H1 (cell line): Measurements from ENCODE around the gene ELMO1. TPM values are rescaled to one million over a fixed set of nuclear protein-coding genes. Genes with fewer than 3 reads are reported as not detected.

Experiments
- CTCF ChIA-PET: fragments of 300-600 bp; sonication (Branson Sonifier 250); formaldehyde crosslinking; loops from one replicate; lab custom pipeline; 2021; ENCODE audit not compliant: partially characterized antibody; lab: Charles Lee
- POLR2A ChIA-PET: fragments of 300-600 bp; sonication (Branson Sonifier 250); formaldehyde crosslinking; loops from one replicate; lab custom pipeline; 2021; ENCODE audit warnings: inconsistent platforms; ENCODE audit not compliant: partially characterized antibody; lab: Charles Lee
- DNase-seq, 2 experiments: peaks; one replicate each; pipeline versions ENCODE4 v3.0.0 to v3.0.0-alpha.2; 2010 to 2022; ENCODE audit warnings: low spot score in 2 of 2, low read depth in 1 of 2, mixed read lengths in 1 of 2
- FAIRE-seq: peaks from 2 replicates; lab custom pipeline; 2011; peaks lifted over from hg19 to GRCh38; lab: Jason Lieb, UNC
- H2AFZ ChIP-seq: 2 replicates; pipeline ENCODE4 v1.8.1; 2012; ENCODE audit warnings: low read length, inconsistent platforms
- H2AK5ac ChIP-seq: 2 replicates; pipeline ENCODE4 v1.6.1; 2013; ENCODE audit warnings: low read depth, low read length
- H2BK120ac ChIP-seq: replicated peaks from 2 replicates; pipeline ENCODE3; 2013; ENCODE audit warnings: low read depth, low read length, inconsistent platforms
- H2BK12ac ChIP-seq: 2 replicates; pipeline ENCODE4 v1.6.1; 2013; ENCODE audit warnings: low read depth, low read length
- H2BK15ac ChIP-seq: 2 replicates; pipeline ENCODE4 v1.6.1; 2013; ENCODE audit warnings: low read length
- H2BK20ac ChIP-seq: 2 replicates; pipeline ENCODE4 v1.6.1; 2013; ENCODE audit warnings: low read length
- H2BK5ac ChIP-seq: 2 replicates; pipeline ENCODE4 v1.6.1; 2013; ENCODE audit warnings: low read depth, low read length
- H3K14ac ChIP-seq: 2 replicates; pipeline ENCODE4 v1.6.1; 2013; ENCODE audit warnings: inconsistent platforms; ENCODE audit not compliant: insufficient read length
- H3K18ac ChIP-seq: 2 replicates; pipeline ENCODE4 v1.6.1; 2013; ENCODE audit warnings: low read length; ENCODE audit errors: extremely low read depth
- H3K23ac ChIP-seq: 2 replicates; pipeline ENCODE4 v1.6.1; 2013; ENCODE audit warnings: inconsistent platforms; ENCODE audit not compliant: insufficient read length
- H3K23me2 ChIP-seq: 2 replicates; pipeline ENCODE4 v1.6.1; 2013; ENCODE audit warnings: low read depth, low read length
- H3K27ac ChIP-seq: 2 replicates; pipeline ENCODE4 v1.6.1; 2011; ENCODE audit warnings: low read depth, low read length, inconsistent platforms
- H3K27me3 ChIP-seq, 4 experiments: replicated peaks in 1 of 4; 1 replicate in 1 of 4; 2 replicates in 3 of 4; pipeline versions ENCODE4 v1.6.1 to v1.8.1; 2011 to 2013; ENCODE audit warnings: low read length in 3 of 4, mild to moderate bottlenecking in 3 of 4, inconsistent platforms in 2 of 4, mixed read lengths in 2 of 4, moderate library complexity in 1 of 4; ENCODE audit not compliant: control insufficient read depth in 3 of 4, insufficient read depth in 3 of 4; ENCODE audit errors: extremely low read depth in 1 of 4
- H3K36me3 ChIP-seq, 4 experiments: 2 replicates each; pipeline versions ENCODE4 v1.6.1 to v1.8.1; 2011 to 2013; ENCODE audit warnings: mild to moderate bottlenecking in 4 of 4, low read length in 3 of 4, moderate library complexity in 2 of 4, control low read depth in 1 of 4, inconsistent platforms in 1 of 4; ENCODE audit not compliant: insufficient read depth in 4 of 4, control insufficient read depth in 2 of 4
- H3K4ac ChIP-seq: replicated peaks from 2 replicates; pipeline ENCODE3; 2013; ENCODE audit warnings: low read length, low read depth, mixed read lengths, inconsistent platforms; ENCODE audit not compliant: insufficient read length
- H3K4me1 ChIP-seq, 4 experiments: replicated peaks in 1 of 4; 1 replicate in 1 of 4; 2 replicates in 3 of 4; pipeline versions ENCODE4 v1.6.1 to v1.8.1; 2011 to 2013; ENCODE audit warnings: low read length in 3 of 4, inconsistent platforms in 2 of 4, mixed read lengths in 1 of 4; ENCODE audit not compliant: insufficient read depth in 4 of 4, control insufficient read depth in 3 of 4
- H3K4me2 ChIP-seq, 2 experiments: 2 replicates each; pipeline versions ENCODE4 v1.6.1 to v1.8.1; 2011 to 2013; ENCODE audit warnings: low read depth in 2 of 2, low read length in 2 of 2, control low read depth in 1 of 2, inconsistent platforms in 1 of 2, mild to moderate bottlenecking in 1 of 2; ENCODE audit not compliant: insufficient read depth in 1 of 2
- H3K4me3 ChIP-seq, 4 experiments: fragments of 200-600, 300-600 bp in 1 of 4; sonication (generic), shearing (Covaris generic), sonication (Bioruptor Twin) in 1 of 4; 2 replicates each; pipeline versions ENCODE4 v1.5.1 to v1.8.1; 2011 to 2016; ENCODE audit warnings: low read length in 4 of 4, low read depth in 3 of 4, control low read depth in 2 of 4, inconsistent platforms in 2 of 4, mild to moderate bottlenecking in 2 of 4, mixed read lengths in 1 of 4, moderate library complexity in 1 of 4; ENCODE audit not compliant: insufficient read depth in 2 of 4; ENCODE audit errors: extremely low read depth in 1 of 4
- H3K56ac ChIP-seq: replicated peaks from 2 replicates; pipeline ENCODE3; 2013; ENCODE audit warnings: low read depth, mild to moderate bottlenecking, mixed read lengths, low read length, inconsistent platforms; ENCODE audit not compliant: insufficient read length
- H3K79me1 ChIP-seq: 2 replicates; pipeline ENCODE4 v1.6.1; 2013; ENCODE audit warnings: low read depth, low read length, control low read depth
- H3K79me2 ChIP-seq, 2 experiments: 2 replicates each; pipeline versions ENCODE4 v1.6.1 to v1.8.1; 2012 to 2013; ENCODE audit warnings: low read length in 2 of 2, mild to moderate bottlenecking in 2 of 2, inconsistent platforms in 1 of 2; ENCODE audit not compliant: insufficient read depth in 2 of 2, control insufficient read depth in 1 of 2
- H3K9ac ChIP-seq, 4 experiments: replicated peaks in 1 of 4; 1 replicate in 1 of 4; 2 replicates in 3 of 4; pipeline versions ENCODE4 v1.6.1 to v1.8.1; 2011 to 2013; ENCODE audit warnings: low read depth in 3 of 4, low read length in 3 of 4, control low read depth in 2 of 4, mild to moderate bottlenecking in 2 of 4, moderate library complexity in 2 of 4, inconsistent platforms in 1 of 4; ENCODE audit errors: extremely low read depth in 1 of 4
- H3K9me3 ChIP-seq, 2 experiments: 2 replicates each; pipeline versions ENCODE4 v1.6.1 to v1.8.1; 2012 to 2013; ENCODE audit warnings: mild to moderate bottlenecking in 2 of 2, moderate library complexity in 2 of 2, control low read depth in 1 of 2, inconsistent platforms in 1 of 2, low read depth in 1 of 2, low read length in 1 of 2, mixed read lengths in 1 of 2; ENCODE audit not compliant: insufficient read depth in 2 of 2
- H4K20me1 ChIP-seq, 2 experiments: replicated peaks in 1 of 2; 2 replicates each; pipeline versions ENCODE3 to v1.8.1; 2011 to 2013; ENCODE audit warnings: inconsistent platforms in 2 of 2, low read length in 2 of 2, mild to moderate bottlenecking in 1 of 2; ENCODE audit not compliant: insufficient read depth in 2 of 2, control insufficient read depth in 1 of 2
- H4K5ac ChIP-seq: 2 replicates; pipeline ENCODE4 v1.6.1; 2013; ENCODE audit warnings: low read length, low read depth, mixed read lengths, inconsistent platforms; ENCODE audit not compliant: insufficient read length
- H4K8ac ChIP-seq: 2 replicates; pipeline ENCODE4 v1.8.0; 2013; ENCODE audit warnings: mild to moderate bottlenecking, moderate library complexity, low read length, inconsistent platforms; ENCODE audit not compliant: insufficient read depth; ENCODE audit errors: extremely low read depth
- H4K91ac ChIP-seq: replicated peaks from 2 replicates; pipeline ENCODE3; 2013; ENCODE audit warnings: low read length, mixed read lengths, inconsistent platforms; ENCODE audit not compliant: insufficient read length
- KDM5A ChIP-seq: fragments of 200-600 bp; IDR thresholded peaks from 2 replicates; pipeline ENCODE4 v1.7.1; 2012; ENCODE audit warnings: mild to moderate bottlenecking, low read length, inconsistent platforms, mixed read lengths
- SIX5 ChIP-seq: IDR thresholded peaks from 2 replicates; pipeline ENCODE4 v1.6.1; 2011; ENCODE audit warnings: mild to moderate bottlenecking, low read depth, low read length
- WGBS, 2 experiments: shearing (Covaris generic) in 1 of 2; methylation state at CpG; one replicate each; pipeline versions ENCODE4 v1.1.6 to v1.1.7; 2013 to 2015; ENCODE audit warnings: low lambda C conversion rate in 2 of 2, mixed read lengths in 2 of 2, inconsistent platforms in 1 of 2, low coverage in 1 of 2, missing lambda C conversion rate in 1 of 2; ENCODE audit not compliant: insufficient replicate concordance in 2 of 2, insufficient coverage in 1 of 2, insufficient read length in 1 of 2; ENCODE audit errors: extremely low coverage in 1 of 2, missing lambda C conversion rate in 1 of 2; 5-methylcytosine and 5-hydroxymethylcytosine counted together
- polyA plus RNA-seq, 7 experiments: library from polyadenylated mRNA; depleted of rRNA in 3 of 7; stranded (reverse) in 5 of 7; unstranded in 2 of 7; fragments of >200 nt in 5 of 7; fragments of 200-250 nt in 2 of 7; gene quantifications; 1 replicate in 5 of 7; 2 replicates in 1 of 7; 4 replicates in 1 of 7; pipeline versions ENCODE4 v1.2.1 to v1.2.3, GENCODE V29; 2011 to 2013; ENCODE audit warnings: missing spikeins in 2 of 7, mixed read lengths in 2 of 7
- total RNA-seq: library from RNA; stranded (reverse); fragmentation: NEBNext Ultra II Directional; extraction: Animal tissue kit (Norgen Biotek cat#: 25700); gene quantifications from 2 replicates; pipeline ENCODE4 v1.2.1, GENCODE V29; 2021

The ELMO1 gene
- total and polyA plus RNA-seq, 2 of the 8 experiments (the other 6 are each of a cell fraction or from before 2014, with no cell fraction given): 18.4 to 21.0 TPM

DNA sequence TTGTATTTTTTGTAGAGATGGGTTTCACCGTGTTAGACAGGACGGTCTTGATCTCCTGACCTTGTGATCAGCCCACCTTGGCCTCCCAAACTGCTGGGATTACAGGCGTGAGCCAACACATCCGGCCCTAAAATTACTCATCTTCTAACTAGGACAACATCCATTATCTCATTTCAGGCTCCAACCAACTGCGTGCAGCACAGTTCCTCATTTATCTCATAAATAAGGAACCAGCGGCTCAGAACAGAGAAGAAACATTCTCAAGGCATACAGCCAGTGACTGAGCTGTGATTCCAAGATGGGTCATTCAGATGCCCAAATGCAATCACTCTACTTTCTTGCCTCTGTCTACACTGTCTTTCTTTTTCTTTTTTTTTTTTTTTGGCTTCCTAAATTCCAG lies 356.1 kb downstream of the ELMO1 start:
- ChIA-PET POLR2A (no interaction called here), CTCF (no interaction called here)
- Histone ChIP-seq H2BK120ac (no peak overlapping the region), H3K9ac (no peak overlapping the region), H3K56ac (no peak overlapping the region), H3K4ac (no peak overlapping the region), H3K27ac (no peak overlapping the region), H3K4me3 (no peak overlapping the region), H2BK12ac (no peak overlapping the region), H4K20me1 (no peaks in the 10 kb centered on the region), H4K91ac (no peak overlapping the region), H3K23ac (no peak overlapping the region), H2BK15ac (no peak overlapping the region), H3K23me2 (no peaks in the 10 kb centered on the region), H2AFZ (no peak overlapping the region), H3K36me3 (no peaks in the 10 kb centered on the region; a peak in 1 of 8 replicates), H3K18ac (no peak overlapping the region), H3K79me1 (no peaks in the 10 kb centered on the region), H3K27me3 (no peaks in the 10 kb centered on the region), H3K9me3 (no peaks in the 10 kb centered on the region), H3K4me2 (no peak overlapping the region), H2AK5ac (no peak overlapping the region), H3K4me1 (peaks cover 0 to 4% (median 0%) of the 10 kb centered on the region in 4 experiments; a peak in 2 of 7 replicates), H4K5ac (no peak overlapping the region), H3K79me2 (no peaks in the 10 kb centered on the region), H2BK5ac (no peak overlapping the region), H3K14ac (no peak overlapping the region), H4K8ac (no peak overlapping the region), H2BK20ac (no peak overlapping the region)
- 89% methylated on average over 6 of the region's 6 CpGs; no CpG with 5 or more reads in 1 of the 2 experiments for WGBS, 2 experiments
- no peak for TF ChIP-seq KDM5A
- no peak for TF ChIP-seq SIX5
- no peak for DNase-seq
- no peak for FAIRE-seq
